ENCODE results near the gene DNASE1.

The DNASE1 gene

DNA sequence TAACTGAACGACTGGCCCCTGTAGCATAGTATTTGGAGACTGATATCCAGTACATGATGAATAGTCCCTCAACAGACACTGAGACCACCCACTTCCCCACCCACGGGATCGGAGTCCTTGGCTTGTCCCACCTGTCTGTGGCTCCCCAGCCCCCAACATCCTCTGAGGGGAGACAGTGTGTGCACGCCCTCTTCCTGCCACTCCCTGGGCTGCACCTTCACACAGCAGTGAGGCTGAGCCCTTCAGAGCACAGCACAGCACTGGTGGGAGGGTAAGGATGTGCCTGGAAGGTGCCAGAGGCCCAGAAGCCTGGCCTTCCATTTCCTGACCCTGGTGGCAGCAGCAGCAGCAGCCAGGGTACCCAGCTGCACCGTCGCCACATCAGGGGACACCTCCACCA is 11.0 kb downstream of the DNASE1 start:
- DNase-seq = no peak

DNA sequence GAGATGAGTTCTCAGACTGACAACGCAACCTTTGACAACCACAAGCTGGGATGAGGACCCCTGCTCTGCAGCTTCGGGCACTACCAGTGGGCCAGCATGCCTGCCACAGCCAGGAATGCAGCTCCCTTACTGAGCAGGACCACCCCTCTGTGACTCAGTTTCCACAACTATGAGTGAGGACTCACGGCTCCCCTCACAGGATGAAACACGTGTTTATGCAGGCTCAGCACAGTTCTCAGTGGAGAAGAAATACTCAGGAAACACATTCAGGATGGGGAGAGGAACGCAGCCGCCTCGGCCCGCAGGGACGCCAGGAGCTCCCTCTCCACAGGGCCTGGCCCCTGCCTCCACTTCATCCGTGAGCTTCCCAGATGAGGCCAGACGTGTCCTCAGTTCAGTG is 14.1 kb downstream of the DNASE1 start:
- DNase-seq = no peak

DNA sequence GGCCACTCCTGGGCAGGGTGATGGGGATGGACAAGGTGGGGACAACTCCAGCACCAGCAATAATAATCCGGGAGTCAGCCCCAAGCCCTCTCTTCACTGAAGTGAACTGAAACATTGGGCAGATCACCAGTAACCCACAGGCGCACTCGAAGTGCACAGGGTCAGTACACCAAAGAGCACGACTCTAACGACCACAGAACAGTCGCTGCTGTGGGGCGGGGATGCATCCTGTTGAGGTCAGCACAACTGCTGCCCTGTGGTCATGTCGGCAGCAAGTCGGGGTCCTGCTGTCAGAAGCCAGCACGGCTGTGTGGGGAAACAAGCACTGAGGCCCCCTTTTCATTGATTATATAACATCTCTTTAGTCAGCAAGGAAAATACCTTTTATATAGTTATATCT is 14.6 kb downstream of the DNASE1 start:
- no peak for DNase-seq

DNA sequence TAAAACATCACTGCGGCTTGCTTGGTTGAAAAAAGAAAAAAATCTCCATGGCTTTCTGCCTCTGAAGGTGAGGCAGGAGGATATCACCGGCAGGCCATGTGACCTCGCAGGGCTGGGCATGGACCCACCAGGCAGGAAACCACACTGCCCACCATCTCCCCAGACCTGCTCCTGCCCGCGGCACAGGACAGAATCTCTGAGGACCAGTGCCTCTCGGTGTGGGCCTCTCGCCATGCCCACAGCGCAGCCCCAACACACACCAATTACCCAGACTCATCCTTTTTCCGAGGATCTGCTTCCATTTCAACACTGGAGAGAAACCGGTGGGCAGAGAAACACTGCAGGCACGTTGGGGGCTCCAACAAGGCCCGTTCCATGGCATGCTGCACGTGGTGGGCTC is 16.2 kb downstream of the DNASE1 start:
- DNase-seq = no peak

DNA sequence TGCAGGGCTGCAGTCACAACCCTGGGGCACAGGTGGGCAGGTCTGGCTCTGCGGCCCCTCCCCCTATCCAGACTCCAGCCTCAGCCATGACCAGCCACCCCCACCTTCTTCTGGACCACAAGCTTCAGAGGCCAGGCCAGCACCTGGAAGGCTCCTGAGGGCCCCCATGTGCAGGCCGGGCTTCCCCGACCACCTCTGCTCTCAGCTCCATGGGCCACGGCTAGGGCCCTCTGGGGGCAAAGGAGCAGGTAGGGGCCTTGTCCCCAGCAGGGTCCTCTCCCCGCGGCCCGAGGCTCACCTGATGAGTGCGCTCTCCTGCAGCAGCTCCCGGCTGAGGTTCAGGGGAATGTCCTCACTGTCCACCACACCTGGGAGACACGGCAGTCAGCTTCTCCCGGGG is 16.9 kb downstream of the DNASE1 start:
- DNase-seq = no peak

DNA sequence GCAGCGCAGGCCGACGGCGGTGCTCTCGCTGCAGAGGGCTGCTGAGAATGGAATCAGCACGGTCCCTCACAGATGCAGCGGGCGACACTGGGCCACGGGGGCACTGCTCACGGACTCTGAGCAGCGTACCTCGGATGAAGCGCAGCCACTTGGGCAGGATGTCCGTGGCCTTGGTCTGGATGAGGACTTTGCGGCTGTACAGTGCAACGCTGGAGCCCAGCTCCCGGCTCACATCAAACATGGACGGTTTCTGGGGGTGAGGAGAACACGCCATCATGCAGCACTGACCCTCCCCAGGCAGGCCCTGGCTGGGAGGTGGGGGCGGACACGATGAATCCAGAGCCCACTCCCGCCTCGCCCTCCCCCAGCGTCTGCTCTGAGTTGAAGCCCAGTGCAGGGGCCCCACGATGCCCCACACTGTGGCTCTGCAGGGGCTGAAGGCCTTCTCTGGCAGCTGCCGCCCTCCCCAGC is 18.1 kb downstream of the DNASE1 start:
- no peak for DNase-seq

DNA sequence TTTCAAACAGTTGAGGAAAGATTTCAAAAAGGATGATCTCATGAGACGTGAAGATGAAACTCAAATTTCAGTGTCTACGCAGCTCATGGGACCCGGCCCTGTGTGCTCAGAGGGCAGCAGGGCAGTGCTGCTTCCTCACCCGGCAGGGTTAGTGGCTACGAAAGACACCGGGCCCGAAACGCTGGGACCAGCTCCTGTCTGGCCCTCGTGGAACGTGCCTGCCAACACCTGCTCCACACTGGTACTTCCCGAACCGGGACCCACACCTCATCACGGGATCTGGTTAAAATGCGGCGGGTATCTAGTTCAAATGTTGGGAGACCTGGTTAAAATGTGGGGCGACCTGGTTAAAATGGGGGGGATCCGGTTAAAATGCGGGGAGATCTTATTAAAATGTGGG is 18.7 kb downstream of the DNASE1 start:
- DNase-seq = no peak

DNA sequence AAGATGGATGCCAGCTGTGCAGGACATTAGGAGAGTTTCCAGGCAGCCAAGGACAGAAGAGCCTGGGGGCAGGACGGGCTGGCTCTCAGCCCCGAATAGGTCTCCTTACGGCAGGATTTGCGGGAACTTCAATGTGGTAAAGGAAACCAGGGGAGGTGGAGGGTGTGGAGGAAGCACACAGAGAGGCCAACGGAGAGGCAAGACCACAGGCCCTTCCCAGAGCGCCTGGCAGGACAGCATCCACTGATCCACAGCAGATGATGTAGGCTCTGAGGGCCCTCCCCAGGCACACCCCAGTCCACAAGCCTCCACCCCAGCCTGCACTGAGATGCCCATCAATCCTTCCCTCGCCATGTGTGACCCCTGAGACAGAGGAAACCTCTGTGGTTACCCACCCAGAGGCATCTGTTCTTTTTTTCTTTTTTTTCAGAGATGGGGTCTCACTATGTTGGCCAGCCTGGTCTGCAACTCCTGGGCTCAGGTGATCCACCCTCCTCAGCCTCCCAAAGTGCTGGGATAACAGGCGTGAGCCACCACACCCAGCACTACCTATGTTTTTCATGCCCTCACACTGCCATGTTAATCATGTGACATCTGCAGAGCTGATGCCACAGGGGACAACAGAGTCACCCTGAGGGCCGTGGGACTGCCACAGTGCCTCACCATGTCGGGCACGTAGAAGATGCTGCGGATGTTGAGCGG is 19.3 kb downstream of the DNASE1 start:
- no peak for DNase-seq

DNA sequence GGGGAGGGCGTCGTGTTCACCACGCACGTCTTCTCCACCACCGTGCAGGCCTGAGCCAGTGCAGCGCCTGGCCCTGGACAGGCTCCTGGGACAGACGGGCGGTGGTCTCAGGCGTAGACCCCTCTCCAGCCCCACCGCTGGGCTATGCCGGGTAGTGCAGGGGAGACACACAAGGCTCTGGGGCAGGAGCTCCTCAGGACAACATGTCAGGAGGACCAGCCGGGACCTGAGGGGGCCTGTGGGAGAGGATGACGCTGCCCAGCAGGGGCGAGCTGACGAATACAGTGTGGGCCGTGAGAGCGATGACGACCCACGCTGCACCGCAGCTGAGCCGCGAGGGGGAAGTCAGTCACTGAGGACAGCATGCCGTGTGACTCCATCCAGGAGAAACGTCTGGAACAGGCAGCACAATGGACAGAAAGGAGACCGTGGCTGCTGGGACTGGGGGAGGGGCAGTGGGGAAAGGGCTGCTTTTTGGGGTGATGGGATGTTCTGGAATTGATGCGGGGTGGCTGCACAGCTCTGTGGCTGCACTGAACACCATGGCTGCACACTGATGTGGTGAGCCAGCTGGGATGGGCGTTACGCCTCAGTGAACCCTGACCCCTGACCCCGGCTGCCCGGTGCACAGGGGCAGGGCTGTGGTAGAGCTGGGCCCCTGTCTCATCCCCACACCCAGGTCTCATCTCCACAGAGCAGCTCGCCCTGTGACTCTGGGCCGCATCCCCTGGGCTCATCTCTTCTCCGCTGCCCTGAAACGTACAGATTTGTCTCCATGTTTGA is 20.2 kb downstream of the DNASE1 start:
- no peak for DNase-seq

DNA sequence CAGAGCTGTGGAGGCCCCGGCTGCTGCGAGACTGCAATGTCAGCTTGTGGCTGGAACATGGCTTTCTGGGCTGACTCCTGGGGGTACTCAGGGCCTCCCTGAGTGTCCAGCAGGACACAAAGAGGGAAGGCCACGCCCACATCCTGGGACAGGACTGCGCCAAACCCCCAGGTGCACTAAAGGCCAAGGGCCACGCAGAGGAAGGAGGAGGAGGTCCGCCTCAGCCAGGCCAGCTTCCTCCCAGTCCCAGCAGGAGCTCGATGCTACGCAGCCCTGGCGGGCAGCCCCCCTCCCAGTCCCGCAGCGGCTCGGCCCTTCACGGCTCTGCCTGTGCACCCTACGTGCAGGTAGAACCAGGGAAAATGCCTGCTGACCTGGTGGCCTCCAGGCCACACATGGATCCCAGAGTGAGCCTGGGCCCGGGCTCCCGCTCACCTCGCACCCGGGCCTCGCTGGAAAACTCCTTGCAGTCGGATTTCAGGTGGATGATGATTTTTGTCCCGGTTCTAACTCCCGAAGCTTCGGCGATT is 21.2 kb downstream of the DNASE1 start:
- no peak for DNase-seq

DNA sequence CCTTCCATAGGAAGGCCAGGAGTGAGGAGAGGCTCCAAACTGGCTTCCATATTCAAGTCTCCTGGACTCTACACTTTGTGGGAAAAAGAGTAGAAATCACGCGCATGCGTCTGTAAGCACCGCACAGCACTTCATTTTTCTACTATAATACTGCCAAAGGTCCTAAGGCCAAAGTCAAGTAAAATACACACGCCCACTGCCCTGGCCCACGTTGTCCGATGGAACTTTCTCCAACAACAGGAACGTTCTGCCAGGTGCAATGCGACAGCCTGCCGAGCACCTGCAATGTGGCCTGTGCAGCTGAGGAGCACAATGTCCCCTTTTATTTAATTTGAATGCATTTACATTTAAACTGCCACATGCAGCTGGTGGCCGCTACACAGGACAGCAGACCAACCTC is 23.5 kb downstream of the DNASE1 start:
- no peak for DNase-seq

DNA sequence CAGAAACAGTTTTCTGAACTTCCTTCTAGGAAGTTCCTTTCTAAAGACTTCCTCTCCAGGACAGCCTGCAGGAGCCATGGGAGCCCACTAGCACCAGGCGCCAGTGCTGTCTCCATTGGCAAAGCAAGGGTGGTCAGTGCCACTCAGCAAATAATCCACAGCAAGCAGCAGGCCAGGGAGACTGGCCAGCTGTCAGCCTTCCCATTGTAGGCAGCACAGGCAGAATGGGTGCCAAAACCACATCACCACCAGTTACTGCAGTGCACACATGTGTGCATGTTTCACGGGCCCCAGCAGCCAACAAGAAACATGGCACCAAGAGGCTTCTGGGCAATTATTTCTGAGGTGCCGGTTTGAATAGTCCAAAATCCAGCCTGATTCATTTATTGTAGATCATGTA is 26.7 kb downstream of the DNASE1 start:
- no peak for DNase-seq

DNA sequence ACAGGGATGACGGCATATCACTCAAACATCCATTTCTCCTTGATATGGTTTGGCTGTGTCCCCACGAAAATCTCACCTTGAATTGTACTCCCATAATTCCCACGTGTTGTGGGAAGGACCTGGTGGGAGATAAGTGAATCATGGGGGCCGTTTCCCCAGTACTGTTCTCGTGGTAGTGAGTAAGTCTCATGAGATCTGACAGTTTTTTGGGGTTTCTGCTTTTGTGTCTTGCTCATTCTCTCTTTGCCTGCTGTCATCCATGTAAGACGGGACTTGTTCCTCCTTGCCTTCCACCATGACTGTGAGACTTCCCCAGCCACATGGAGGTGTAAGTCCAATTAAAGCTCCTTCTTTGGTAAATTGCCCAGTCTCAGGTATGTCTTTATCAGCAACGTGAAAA is 32.5 kb downstream of the DNASE1 start:
- DNase-seq = no peak

DNA sequence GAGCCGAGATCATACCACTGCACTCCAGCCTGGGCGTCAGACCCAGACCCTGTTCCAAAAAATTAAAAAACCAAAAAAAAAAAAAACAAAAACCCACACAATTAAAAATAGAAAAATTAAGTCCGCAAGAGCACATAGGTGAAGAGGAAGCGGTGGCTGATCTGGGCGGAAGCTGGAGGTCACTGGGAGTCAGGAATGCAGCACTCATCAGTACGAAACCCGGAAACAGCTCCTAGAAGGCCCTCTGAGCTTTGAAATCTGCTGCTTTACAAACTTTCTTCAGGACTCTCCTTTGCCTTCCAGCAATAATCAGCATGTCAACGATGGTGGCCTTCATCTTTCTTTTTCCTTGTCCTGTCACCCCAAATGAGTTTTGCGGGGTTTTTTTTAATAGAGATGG is 33.3 kb downstream of the DNASE1 start:
- no peak for DNase-seq

DNA sequence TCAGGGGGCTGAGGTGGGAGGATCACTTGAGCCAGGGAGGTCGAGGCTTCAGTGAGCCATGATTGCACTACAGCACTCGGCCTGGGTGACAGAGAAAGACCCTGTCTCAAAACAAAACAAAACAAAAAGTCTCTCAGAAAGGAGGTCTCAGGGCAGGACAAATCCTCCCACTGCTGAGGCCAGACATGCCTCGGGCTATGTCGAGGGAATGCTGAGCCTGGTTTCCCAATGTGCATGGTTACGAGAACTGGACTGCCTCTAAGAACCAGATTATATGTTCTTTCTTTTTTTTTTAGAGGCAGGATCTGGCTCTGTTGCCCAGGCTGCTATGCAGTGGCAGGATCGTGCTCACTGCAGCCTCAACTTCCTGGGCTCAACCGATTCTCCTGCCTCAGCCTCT is 35.2 kb downstream of the DNASE1 start:
- DNase-seq = no peak

DNA sequence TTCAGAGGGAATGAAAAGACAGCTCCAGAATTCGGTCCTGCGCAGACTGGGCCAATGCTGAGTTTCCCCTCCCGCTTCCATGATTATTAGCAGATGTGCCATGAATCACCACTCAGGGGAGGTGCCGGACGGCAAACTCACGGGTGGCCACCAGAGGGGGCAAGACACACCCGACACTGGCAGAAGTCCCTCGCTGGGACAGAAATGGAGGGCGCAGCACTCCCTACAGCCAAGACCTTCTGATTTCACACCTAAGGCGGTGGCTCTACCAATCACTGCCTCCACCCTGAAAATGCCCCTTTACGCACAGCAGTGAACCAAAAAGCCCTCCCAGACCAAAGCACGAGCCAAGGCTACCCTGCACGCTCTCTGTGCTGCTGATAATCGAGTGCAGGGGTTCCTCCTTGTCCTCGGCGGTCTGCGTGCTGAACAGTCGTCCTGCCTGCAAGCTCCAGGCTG is 36.0 kb downstream of the DNASE1 start:
- peak; percentile 72 for DNase-seq

DNA sequence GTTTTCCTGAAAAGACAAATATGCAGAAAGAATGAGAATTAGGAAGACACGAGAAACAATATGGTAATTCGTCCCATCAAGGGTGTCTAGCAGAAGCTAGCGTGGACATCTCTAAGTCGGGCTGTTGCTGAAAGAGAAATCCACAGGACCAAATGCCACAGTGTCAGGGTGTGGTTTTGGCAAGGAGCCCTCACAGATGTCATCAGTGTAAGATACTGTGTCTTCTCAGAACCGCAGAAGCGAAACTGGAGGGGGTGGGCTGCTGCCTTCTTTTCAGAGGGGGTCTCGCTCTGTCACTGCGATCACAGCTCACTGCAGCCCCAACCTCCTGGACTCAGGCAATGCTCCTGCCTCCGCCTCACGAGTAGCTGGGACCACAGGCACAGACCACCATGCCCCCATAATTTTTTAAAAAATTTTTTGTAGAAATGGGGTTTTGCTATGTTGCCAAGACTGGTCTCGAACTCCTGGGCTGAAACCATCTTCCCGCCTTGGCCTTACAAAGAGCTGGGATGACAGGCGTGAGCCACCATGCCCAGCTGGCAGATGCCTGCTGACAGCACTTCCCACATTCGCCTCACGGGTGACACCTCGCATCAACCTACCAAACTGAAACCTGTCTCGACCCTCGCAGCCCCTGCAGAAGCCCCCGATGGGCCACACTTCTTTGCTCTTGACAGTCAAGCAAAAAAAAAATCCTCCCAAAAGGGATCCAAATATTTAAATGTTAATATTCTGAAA is 36.7 kb downstream of the DNASE1 start:
- DNase-seq = no peak

DNA sequence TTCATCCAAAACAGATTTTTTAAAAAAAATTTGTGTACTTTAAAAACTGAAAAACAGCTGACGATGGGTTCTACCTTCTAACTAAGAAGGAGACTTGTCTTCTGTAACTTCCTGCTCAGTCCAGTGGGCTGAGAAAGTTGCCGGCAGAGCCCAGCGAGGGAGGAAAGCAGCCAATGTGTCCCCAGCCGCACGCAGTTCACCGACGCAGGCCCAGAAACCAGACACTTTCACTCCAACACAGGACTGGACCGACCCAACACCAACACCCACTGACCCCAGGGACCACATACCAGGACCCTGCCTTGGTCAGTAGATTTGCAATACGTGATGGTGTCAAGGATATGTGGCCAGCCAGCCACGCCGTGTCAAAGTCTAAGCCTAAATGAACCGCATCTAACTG is 37.3 kb downstream of the DNASE1 start:
- DNase-seq = no peak

DNA sequence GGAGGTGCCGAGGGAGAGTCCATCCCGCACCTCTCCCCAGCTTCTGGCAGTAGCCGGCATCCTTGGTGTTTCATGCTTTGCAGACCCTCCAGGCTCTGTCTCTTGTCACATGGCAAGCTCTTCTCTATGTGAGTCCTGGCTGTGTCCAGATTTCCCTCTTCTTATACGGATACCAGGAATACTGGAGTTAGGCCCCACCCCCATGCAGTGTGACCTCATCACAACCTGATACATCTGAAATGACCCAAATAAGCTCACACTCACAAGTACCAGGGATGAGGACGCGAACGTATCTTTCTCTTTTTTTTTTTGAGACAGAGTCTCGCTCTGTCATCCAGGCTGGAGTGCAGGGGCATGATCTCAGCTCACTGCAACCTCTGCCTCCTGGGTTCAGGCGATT is 39.6 kb downstream of the DNASE1 start:
- DNase-seq = no peak

DNA sequence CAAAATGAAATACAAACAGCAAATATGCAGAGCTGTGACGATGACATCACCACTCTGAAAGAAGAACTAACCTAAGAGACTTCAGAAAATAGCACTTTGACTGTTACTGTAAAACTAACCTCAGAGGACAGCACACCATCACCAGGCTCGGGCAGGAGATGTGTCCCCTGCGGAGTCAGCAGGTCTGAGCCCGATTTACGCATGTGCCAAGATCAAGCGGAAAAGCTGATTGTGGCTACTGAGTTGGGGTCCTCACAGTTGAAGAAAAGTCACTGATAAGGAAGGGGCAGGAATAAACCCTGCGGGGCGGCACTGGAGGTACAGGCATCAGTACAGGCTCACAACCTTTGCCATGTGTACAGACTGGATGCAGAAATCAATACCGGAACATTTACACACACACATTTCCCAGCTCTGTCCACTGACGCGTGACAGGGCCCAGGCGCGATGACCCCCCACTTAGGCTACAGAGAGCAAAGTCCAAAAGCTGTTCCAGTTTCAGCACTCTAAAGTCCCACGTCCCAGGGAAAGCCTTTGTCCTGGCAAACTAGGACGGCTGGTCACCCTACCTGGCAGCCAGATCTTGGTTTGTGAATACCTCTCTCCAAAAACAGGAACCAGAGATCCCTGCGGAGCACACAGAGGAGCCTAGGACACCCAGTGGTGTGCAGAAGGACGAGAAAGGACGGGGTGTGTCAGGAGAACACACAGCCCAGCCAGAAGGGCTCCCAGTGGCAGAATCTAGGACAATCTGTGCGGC is 41.3 kb downstream of the DNASE1 start:
- no peak for DNase-seq

DNA sequence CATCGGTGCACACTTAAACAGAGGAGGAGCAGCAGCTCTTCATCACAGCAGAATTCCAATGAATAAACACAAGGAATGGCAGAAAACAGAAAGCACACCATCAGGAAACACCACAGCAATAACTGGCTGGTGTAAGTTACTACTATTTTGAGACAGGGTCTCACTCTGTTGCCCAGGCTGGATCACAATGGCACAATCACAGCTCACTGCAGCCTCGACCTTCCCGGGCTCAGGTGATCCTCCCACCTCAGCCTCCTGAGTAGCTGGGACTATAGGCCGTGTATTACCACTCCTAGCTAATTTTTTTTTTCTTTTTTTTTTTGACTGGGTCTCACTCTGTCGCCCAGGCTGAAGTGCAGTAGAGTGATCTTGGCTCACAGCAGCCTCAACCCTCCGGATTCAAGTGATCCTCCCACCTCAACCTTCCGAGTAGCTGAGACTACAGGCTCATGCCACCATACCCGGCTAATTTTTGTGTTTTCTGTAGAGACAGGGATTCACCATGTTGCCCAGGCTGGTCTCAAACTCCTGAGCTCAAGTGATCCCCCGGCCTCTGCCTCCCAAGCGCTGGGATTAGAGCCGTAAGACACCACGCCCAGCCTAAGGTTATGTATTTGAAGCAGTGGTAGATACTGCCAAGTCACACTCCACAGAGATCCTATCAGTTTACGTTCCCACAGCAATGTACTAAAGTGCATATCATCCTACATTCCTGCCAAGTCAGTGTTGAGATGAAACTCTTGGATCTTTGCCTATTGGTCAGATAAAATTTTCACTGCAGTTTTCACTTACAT is 42.1 kb downstream of the DNASE1 start:
- DNase-seq = no peak

DNA sequence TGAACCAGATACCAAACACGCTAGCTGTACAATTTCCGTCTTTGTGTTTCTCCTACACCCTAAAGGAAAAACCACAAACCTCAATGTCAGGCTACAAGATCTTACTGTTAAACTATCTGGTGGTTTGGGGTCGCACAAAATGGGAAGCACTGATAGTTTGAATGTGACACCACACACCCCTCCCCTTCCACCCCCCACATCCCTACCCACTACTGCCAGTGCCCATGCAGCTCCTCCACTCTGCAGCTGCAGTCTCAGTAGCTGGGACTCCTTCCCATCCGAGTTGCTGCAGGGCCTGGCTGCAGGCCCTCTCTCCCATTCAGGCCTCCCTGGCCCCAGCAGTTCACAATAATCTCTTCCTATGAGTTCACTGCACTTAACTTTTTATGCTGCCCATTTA is 44.5 kb downstream of the DNASE1 start:
- no peak for DNase-seq
